ENCODE results near the gene NUFIP2.
"Not testable (repeated sequence)": the region's sequence is repeated elsewhere in the genome, so short reads cannot be mapped to it uniquely, and the experiment has no call there.

Gene NUFIP2

DNA sequence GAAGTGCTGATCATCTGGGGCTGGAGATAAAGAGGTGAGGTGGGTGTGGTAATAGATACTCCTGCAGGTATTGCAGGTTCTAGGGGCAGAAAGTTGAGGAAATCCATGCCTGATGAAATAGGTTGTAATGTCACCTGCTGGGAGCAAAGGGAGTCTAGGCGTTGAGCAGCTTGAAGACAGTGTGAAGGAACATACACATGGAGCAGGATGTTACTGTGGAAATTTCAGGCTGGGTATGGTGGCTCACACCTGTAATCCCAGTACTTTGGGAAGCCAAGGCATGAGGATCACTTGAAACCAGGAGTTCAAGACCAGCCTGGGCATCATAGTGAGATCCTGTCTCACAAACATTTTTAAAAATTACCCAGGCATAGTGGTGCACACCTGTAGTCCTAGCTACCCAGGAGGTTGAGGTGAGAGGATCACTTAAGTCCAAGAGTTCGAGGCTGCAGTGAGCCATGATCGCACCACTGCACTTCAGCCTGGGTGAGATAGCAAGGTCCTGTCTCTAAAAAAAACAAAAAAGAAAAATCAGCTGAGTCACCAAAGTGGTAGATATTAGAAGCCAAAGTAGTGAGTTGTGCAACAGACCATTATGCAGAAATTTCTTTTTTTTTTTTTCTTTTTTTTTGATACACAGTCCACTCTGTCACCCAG lies 56.3 kb downstream of the NUFIP2 start:
- no peak for DNase-seq (ENCODE audit: low spot score)
- ChIA-PET POLR2A (ENCODE audit: low non-redundant PET) (no interaction called here), CTCF (interaction anchor here (1.2 kb wide), 1 partner anchor 18 kb away, joined by 8 read pairs; no protein-coding TSS in a partner anchor)
- TF ChIP-seq, protein P1, sequence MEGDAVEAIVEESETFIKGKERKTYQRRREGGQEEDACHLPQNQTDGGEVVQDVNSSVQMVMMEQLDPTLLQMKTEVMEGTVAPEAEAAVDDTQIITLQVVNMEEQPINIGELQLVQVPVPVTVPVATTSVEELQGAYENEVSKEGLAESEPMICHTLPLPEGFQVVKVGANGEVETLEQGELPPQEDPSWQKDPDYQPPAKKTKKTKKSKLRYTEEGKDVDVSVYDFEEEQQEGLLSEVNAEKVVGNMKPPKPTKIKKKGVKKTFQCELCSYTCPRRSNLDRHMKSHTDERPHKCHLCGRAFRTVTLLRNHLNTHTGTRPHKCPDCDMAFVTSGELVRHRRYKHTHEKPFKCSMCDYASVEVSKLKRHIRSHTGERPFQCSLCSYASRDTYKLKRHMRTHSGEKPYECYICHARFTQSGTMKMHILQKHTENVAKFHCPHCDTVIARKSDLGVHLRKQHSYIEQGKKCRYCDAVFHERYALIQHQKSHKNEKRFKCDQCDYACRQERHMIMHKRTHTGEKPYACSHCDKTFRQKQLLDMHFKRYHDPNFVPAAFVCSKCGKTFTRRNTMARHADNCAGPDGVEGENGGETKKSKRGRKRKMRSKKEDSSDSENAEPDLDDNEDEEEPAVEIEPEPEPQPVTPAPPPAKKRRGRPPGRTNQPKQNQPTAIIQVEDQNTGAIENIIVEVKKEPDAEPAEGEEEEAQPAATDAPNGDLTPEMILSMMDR (conservative IDR thresholded peaks at IDR 0.05; ENCODE audit: low read depth), result no peak
- H3K27ac ChIP-seq, result peak overlapping the region; percentile 73

DNA sequence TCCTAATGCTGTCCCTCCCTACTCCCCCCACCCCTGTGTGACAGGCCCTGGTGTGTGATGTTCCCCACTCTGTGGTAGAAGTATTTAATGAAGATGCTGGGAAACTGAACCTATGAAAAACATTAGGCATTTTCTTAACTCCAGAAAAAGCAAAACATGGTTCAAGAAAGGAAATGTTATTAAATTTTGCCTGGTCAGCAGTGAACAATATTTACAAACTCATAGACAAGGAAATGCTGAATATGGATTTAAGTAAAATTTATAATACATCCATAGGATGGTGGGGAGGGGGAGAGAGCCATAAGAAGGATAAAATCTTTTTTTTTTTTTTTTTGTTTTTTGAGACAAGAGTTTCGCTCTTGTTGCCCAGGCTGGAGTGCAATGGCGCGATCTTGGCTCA lies 58.0 kb downstream of the NUFIP2 start:
- TF ChIP-seq, protein P1 (conservative IDR thresholded peaks at IDR 0.05; ENCODE audit: low read depth), result no peak
- ChIA-PET POLR2A (ENCODE audit: low non-redundant PET) (no interaction called here), CTCF (interaction anchor here (0.6 kb wide), 1 partner anchor 522 kb away, joined by 3 read pairs; no protein-coding TSS in a partner anchor)
- no peak overlapping the region for H3K27ac ChIP-seq
- DNase-seq (ENCODE audit: low spot score), result no peak

DNA sequence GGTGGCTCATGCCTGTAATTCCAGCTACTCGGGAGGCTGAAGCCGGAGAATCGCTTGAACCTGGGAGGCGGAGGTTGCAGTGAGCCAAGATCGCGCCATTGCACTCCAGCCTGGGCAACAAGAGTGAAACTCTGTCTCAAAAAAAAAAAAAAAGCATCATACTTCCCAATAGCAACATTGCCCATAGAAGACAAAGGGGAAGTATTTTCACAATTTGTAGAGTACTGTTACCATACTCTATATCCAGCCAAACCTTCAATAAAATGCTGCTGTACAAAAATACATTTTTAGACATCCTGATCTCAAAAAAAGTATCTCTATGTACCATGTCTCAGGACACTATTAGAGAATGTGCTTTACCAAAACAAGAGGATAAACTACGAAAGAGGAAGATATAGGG lies 59.0 kb downstream of the NUFIP2 start:
- POLR2A ChIA-PET (ENCODE audit: low non-redundant PET); CTCF ChIA-PET: not testable (repeated sequence)

DNA sequence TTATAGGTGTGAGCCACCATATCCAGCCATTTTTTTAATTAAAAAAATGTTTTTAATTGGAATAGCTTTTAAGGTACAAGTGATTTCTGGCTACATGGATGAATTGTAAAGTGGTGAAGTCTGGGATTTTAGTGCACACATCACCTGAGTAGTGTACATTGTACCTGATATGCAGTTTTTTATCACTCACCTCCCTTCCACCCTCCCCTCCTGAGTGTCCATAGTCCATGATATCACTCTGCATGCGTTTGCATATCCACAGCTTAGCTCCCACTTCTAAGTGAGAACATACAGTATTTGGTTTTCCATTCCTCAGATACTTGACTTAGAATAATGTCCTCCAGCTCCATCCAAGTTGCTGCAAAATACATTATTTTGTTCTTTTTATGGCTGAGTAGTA lies 60.6 kb downstream of the NUFIP2 start:
- POLR2A ChIA-PET (ENCODE audit: low non-redundant PET), result no interaction called here
- DNase-seq (ENCODE audit: low spot score), result no peak
- TF ChIP-seq, protein P1 (conservative IDR thresholded peaks at IDR 0.05; ENCODE audit: low read depth), result no peak
- no peak overlapping the region for H3K27ac ChIP-seq
- CTCF ChIA-PET, result interaction anchor here (0.6 to 0.9 kb wide), 3 partner anchors 13 to 891 kb away, joined by 4 to 6 read pairs (median 4); no protein-coding TSS in a partner anchor

More for the DNA sequence above, 59.0 kb downstream of the NUFIP2 start:
- not testable (repeated sequence) for DNase-seq (ENCODE audit: low spot score); H3K27ac ChIP-seq

DNA sequence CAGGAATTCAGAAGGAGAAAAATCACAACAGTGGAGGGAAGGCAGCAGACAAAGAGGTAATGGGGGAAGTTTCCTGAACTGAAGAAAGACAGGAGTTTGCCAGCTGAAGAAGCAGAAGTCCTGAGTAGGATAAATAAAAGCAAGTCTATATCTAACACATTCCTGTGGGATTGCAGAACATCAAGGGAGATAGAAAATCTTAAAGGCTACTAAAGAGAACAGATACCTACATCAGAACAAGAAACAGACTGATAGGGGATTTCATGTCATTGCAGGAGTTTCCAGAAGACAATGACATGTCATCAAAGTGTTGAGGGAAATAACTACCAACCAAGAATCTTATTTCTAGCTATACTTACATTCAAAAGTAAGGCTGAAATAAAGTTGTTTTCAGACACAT lies 68.6 kb downstream of the NUFIP2 start:
- TF ChIP-seq, protein P1 (conservative IDR thresholded peaks at IDR 0.05; ENCODE audit: low read depth), result no peak
- ChIA-PET CTCF (interaction anchor here (1.3 kb wide), 1 partner anchor 77 kb away, joined by 5 read pairs; no protein-coding TSS in a partner anchor), POLR2A (ENCODE audit: low non-redundant PET) (no interaction called here)
- no peak overlapping the region for H3K27ac ChIP-seq
- DNase-seq (ENCODE audit: low spot score), result no peak

DNA sequence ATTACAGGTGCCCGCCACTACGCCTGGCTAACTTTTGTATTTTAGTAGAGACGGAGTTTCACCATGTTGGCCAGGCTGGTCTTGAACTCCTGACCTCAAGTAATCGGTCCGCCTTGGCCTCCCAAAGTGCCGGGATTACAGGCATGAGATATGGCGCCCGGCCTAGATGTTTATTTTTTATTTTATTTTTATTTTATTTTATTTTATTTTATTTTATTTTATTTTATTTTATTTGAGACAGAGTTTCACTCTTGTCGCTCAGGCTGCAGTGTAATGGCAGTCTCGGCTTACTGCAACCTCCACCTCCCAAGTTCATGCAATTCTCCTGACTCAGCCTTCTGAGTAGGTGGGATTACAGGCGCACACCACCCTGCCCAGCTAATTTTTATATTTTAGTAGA lies 72.6 kb downstream of the NUFIP2 start:
- POLR2A ChIA-PET (ENCODE audit: low non-redundant PET); DNase-seq (ENCODE audit: low spot score); H3K27ac ChIP-seq: not testable (repeated sequence)
- CTCF ChIA-PET, result interaction anchor here (1.9 to 2.9 kb wide), 2 partner anchors 73 to 76 kb away, joined by 6 to 45 read pairs; no protein-coding TSS in a partner anchor

DNA sequence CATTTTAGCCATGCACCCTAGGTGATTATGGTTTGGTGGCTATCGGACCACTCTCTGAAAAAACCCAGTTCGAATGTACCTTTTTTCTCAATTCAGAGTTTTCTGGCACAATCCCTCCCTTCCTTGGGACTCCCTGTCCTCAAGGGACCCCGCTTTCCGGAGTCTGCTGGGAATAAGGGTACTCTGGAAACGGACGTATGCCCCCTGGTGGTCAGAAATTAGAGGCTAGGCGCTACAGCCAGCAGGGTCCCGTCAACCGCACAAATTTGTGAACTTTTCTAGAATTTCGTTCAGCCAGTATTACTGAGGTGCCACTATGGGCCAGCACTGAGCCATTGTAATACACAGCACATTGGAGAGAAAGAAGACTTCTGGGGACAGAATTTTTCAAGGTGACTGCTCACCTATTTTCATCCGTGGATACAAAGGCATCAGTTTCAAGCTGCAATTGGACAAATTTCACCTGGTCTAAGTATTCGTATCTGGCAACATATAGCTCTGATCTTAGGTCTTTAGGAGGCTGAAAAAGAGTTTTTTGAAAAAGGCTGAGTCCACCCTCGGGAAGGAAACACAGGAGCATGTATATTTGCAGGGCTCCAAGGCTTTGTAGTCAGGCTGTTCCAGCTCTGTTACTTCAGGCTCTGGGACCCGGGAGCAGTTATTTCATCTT lies 74.4 kb downstream of the NUFIP2 start:
- peak; percentile 79 for DNase-seq (ENCODE audit: low spot score)
- POLR2A ChIA-PET (ENCODE audit: low non-redundant PET), result no interaction called here
- CTCF ChIA-PET, result interaction anchor here (0.5 to 4.0 kb wide), 27 partner anchors 8 to 373 kb away, joined by 3 to 45 read pairs (median 4); partner anchors contain the start of genes CRYBA1 and MYO18A
- TF ChIP-seq, protein P1 (conservative IDR thresholded peaks at IDR 0.05; ENCODE audit: low read depth), result peak; percentile 92
- H3K27ac ChIP-seq, result no peak overlapping the region

Data from RWPE1 (cell line).